Neural cell (in vitro differentiated cells): ENCODE results near the gene VAMP1. TPM values are rescaled to one million over a fixed set of nuclear protein-coding genes. Genes with fewer than 3 reads are reported as not detected.

Experiments used
- H2AFZ ChIP-seq: fragments of 200-600, 300-800 bp; sonication (generic), shearing (Covaris generic); 2 replicates; pipeline ENCODE4 v1.6.0; 2014; ENCODE audit warnings: low read depth, mild to moderate bottlenecking, antibody characterized with exemption, low read length, moderate library complexity
- H3F3A ChIP-seq: fragments of 200-600 bp; shearing (Covaris generic); 2 replicates; pipeline ENCODE4 v1.6.1; 2016; ENCODE audit warnings: mild to moderate bottlenecking, moderate library complexity, mixed read lengths, antibody characterized with exemption, low read length; ENCODE audit not compliant: insufficient read depth, poor library complexity, severe bottlenecking
- H3K27ac ChIP-seq: fragments of 200-600, 300-800 bp; sonication (generic), shearing (Covaris generic); 2 replicates; pipeline ENCODE4 v1.5.1; 2014; ENCODE audit warnings: mild to moderate bottlenecking, low read length, moderate library complexity
- H3K27me3 ChIP-seq: fragments of 300-800, 200-600 bp; sonication (generic), shearing (Covaris generic); 2 replicates; pipeline ENCODE4 v1.6.0; 2014; ENCODE audit warnings: mild to moderate bottlenecking, low read depth, low read length, moderate library complexity; ENCODE audit not compliant: insufficient read depth
- H3K36me3 ChIP-seq: fragments of 300-800, 200-600 bp; sonication (generic), shearing (Covaris generic); 2 replicates; pipeline ENCODE4 v1.5.1; 2014; ENCODE audit warnings: mild to moderate bottlenecking, antibody characterized with exemption, low read length, moderate library complexity; ENCODE audit not compliant: insufficient read depth
- H3K4me2 ChIP-seq: fragments of 300-800, 200-600 bp; sonication (generic), shearing (Covaris generic); 2 replicates; pipeline ENCODE4 v1.6.0; 2014; ENCODE audit warnings: mild to moderate bottlenecking, low read length
- H3K4me3 ChIP-seq: fragments of 300-800, 200-600 bp; sonication (generic), shearing (Covaris generic); 2 replicates; pipeline ENCODE4 v1.5.1; 2014; ENCODE audit warnings: mild to moderate bottlenecking, low read length, moderate library complexity
- H3K79me2 ChIP-seq: fragments of 200-600 bp; shearing (Covaris generic); replicated peaks from 2 replicates; pipeline ENCODE4 v1.6.0; 2014; ENCODE audit warnings: mild to moderate bottlenecking, low read length, moderate library complexity; ENCODE audit not compliant: insufficient read depth
- H3K9ac ChIP-seq: fragments of 300-800, 200-600 bp; sonication (generic), shearing (Covaris generic); 2 replicates; pipeline ENCODE4 v1.6.1; 2016; ENCODE audit warnings: mild to moderate bottlenecking, low read length, mixed read lengths
- H3K9me2 ChIP-seq: fragments of 200-600 bp; shearing (Covaris generic); 2 replicates; pipeline ENCODE4 v1.6.1; 2016; ENCODE audit warnings: mild to moderate bottlenecking, low read length, mixed read lengths; ENCODE audit not compliant: insufficient read depth
- H3K9me3 ChIP-seq: fragments of 200-600, 300-800 bp; sonication (generic), shearing (Covaris generic); 2 replicates; pipeline ENCODE4 v1.6.1; 2016; ENCODE audit warnings: mild to moderate bottlenecking, mixed run types, low read length, moderate library complexity, mixed read lengths
- H4K20me1 ChIP-seq: fragments of 200-600 bp; shearing (Covaris generic); 2 replicates; pipeline ENCODE4 v1.6.1; 2016; ENCODE audit warnings: mild to moderate bottlenecking, mixed run types; ENCODE audit not compliant: insufficient read depth
- EP300 ChIP-seq: fragments of 450-650 bp; conservative IDR thresholded peaks from 2 replicates; pipeline ENCODE4 v1.6.1; 2014; ENCODE audit warnings: antibody characterized with exemption, mild to moderate bottlenecking, moderate library complexity; ENCODE audit not compliant: poor library complexity, severe bottlenecking
- MXI1 ChIP-seq: fragments of 450-650 bp; conservative IDR thresholded peaks from 2 replicates; pipeline ENCODE4 v1.6.1; 2014; ENCODE audit warnings: antibody characterized with exemption, mild to moderate bottlenecking; ENCODE audit not compliant: poor library complexity, severe bottlenecking
- RAD21 ChIP-seq: fragments of 450-650 bp; conservative IDR thresholded peaks from 2 replicates; pipeline ENCODE4 v1.6.1; 2014; ENCODE audit warnings: antibody characterized with exemption, mild to moderate bottlenecking, moderate library complexity
- polyA plus RNA-seq: library from polyadenylated mRNA; depleted of rRNA; stranded (reverse); fragments of >200 nt; gene quantifications from 2 replicates; pipeline ENCODE4 v1.2.3, GENCODE V29; 2014
- TF ChIP-seq, protein P1 (sequence below): fragments of 450-650 bp; IDR thresholded peaks from 2 replicates; pipeline ENCODE4 v1.5.1; 2014; ENCODE audit warnings: antibody characterized with exemption, mild to moderate bottlenecking, moderate library complexity; ENCODE audit not compliant: poor library complexity, severe bottlenecking
- TF ChIP-seq, protein P2 (sequence below): IDR thresholded peaks from 2 replicates; pipeline ENCODE4 v1.6.1; 2012; ENCODE audit warnings: borderline replicate concordance

VAMP1 gene
- polyA plus RNA-seq, 1 donor from 2014 or later: 4.3 TPM

DNA sequence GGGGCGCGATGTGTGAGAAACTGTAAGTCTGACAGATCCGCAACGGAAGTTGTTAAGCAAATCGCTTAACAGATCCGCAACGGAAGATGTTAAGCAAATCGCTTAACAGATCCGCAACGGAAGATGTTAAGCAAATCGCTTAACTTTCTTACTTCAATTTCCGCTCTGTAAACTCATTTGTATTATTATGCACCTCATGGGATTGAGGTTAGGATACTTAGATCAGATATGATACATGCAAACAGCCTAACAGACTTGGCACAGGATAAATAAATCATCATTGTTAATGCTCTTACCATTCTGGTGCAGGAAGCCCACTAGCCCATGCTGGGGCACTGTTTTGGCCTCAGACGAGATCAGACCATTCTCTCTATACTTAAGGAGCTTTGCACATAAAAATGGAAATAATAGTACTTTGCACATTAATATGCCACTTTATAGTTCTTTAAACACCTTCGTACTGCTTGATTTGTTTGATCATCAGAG lies 23.8 kb upstream of the VAMP1 start:
- Histone ChIP-seq H3K9ac (peak overlapping the region; percentile 28), H3K9me2 (no peaks in the 10 kb centered on the region), H3K36me3 (no peaks in the 10 kb centered on the region), H3K79me2 (peaks cover 32% of the 10 kb centered on the region), H3K9me3 (no peaks in the 10 kb centered on the region), H3K4me3 (peak overlapping the region; percentile 93), H3F3A (no peaks in the 10 kb centered on the region), H2AFZ (peak overlapping the region; percentile 19), H3K27me3 (no peaks in the 10 kb centered on the region), H3K27ac (no peak overlapping the region), H4K20me1 (no peaks in the 10 kb centered on the region), H3K4me2 (peak overlapping the region; percentile 79)
- TF ChIP-seq RAD21 (no peak), MXI1 (peak; percentile 42)
- TF ChIP-seq, protein P1, sequence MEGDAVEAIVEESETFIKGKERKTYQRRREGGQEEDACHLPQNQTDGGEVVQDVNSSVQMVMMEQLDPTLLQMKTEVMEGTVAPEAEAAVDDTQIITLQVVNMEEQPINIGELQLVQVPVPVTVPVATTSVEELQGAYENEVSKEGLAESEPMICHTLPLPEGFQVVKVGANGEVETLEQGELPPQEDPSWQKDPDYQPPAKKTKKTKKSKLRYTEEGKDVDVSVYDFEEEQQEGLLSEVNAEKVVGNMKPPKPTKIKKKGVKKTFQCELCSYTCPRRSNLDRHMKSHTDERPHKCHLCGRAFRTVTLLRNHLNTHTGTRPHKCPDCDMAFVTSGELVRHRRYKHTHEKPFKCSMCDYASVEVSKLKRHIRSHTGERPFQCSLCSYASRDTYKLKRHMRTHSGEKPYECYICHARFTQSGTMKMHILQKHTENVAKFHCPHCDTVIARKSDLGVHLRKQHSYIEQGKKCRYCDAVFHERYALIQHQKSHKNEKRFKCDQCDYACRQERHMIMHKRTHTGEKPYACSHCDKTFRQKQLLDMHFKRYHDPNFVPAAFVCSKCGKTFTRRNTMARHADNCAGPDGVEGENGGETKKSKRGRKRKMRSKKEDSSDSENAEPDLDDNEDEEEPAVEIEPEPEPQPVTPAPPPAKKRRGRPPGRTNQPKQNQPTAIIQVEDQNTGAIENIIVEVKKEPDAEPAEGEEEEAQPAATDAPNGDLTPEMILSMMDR: peak; percentile 39

DNA sequence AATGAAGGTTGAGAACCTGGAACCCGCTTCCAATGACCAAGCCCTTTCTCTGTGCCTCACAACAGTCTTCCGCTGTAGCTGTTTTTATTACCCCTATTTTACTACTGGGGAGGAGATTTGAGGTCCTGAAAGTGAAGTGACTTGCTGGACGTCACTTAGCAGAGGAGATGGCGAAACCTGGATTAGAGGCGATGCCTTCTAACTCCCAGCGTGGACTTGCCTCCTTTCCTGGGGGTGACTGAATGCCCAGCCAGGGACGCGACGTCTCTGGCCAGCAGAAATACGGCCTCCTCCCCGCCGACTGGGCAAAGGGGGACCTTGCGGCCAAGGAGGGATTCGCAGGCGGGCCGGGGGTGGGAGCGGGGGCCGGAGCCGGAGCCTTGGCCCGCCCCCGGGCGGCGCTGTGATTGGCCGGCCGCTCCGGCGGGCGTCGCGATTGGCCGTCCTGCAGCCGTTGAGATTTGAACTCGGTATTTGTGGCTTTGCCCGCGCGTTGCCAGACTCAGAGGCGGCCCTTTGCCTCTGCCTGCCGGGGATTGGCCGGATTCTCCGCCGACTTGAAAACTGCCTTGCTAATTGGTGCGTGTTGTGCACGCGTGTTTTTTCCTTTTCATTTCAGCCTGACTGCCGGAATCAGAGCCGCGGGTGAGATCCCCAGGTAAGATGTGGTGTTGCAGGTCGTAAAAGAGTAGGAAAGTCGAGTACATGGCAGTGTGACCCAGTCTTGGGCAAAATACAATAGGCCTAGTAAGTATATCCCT lies 23.2 kb upstream of the VAMP1 start, which contains the start of gene NCAPD2:
NCAPD2 (plus strand) TSS at position 606 of the 761 bp plus-strand sequence. CDS start 997 bp downstream, outside the sequence.
- H3K36me3 ChIP-seq: no peaks in the 10 kb centered on the region
- H3K79me2 ChIP-seq: peaks cover 32% of the 10 kb centered on the region

More for the DNA sequence above, 23.2 kb upstream of the VAMP1 start, which contains the start of gene NCAPD2:
- Histone ChIP-seq H4K20me1 (no peaks in the 10 kb centered on the region), H3K27ac (peak within 1 kb of the TSS; percentile 84), H3K4me2 (peak within 1 kb of the TSS; percentile 89), H3F3A (no peaks in the 10 kb centered on the region), H2AFZ (peak within 1 kb of the TSS; percentile 43), H3K27me3 (no peaks in the 10 kb centered on the region), H3K4me3 (peak within 1 kb of the TSS; percentile 93), H3K9ac (peak within 1 kb of the TSS; percentile 69), H3K9me3 (no peaks in the 10 kb centered on the region), H3K9me2 (no peaks in the 10 kb centered on the region)
- TF ChIP-seq MXI1: peak; percentile 98
- TF ChIP-seq, protein P1: peak; percentile 40
- TF ChIP-seq, protein P2, sequence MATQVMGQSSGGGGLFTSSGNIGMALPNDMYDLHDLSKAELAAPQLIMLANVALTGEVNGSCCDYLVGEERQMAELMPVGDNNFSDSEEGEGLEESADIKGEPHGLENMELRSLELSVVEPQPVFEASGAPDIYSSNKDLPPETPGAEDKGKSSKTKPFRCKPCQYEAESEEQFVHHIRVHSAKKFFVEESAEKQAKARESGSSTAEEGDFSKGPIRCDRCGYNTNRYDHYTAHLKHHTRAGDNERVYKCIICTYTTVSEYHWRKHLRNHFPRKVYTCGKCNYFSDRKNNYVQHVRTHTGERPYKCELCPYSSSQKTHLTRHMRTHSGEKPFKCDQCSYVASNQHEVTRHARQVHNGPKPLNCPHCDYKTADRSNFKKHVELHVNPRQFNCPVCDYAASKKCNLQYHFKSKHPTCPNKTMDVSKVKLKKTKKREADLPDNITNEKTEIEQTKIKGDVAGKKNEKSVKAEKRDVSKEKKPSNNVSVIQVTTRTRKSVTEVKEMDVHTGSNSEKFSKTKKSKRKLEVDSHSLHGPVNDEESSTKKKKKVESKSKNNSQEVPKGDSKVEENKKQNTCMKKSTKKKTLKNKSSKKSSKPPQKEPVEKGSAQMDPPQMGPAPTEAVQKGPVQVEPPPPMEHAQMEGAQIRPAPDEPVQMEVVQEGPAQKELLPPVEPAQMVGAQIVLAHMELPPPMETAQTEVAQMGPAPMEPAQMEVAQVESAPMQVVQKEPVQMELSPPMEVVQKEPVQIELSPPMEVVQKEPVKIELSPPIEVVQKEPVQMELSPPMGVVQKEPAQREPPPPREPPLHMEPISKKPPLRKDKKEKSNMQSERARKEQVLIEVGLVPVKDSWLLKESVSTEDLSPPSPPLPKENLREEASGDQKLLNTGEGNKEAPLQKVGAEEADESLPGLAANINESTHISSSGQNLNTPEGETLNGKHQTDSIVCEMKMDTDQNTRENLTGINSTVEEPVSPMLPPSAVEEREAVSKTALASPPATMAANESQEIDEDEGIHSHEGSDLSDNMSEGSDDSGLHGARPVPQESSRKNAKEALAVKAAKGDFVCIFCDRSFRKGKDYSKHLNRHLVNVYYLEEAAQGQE: no peak
- peak; percentile 6 for TF ChIP-seq EP300
